Eye (tissue), 1 donor: Measurements from ENCODE around the gene RBM44.

Experiments used
- DNase-seq: peaks from one replicate; pipeline ENCODE4 v3.0.0-alpha.2; 2015

Gene RBM44

DNA sequence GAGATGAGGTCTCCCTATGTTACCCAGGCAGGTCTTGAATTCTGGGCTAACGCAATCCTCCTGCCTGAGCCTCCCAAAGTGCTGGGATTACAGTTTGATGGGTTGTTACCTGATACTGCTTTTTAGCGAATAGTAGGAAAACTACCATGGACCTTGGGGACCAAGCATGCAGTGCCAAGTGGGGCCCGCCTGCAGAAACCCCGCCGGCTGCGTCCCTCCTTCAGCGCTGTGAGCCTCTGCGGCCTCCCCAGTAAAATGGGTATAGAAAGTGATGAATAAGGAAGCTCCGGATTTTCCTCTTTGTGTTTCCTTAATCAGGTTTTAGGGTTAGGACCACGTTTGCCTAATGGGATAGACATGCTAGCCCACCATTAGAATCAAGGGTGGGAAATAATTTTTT, 91.2 kb downstream of the RBM44 start:
- DNase-seq, result no peak
